Measurements from ENCODE around the gene SHC3. TPM values are rescaled to one million over a fixed set of nuclear protein-coding genes. Genes with fewer than 3 reads are reported as not detected.

The SHC3 gene
- total and polyA plus RNA-seq, 2 donors (not counting 1 experiment from before 2014, with no cell fraction given) = 1.7 to 16.2 TPM

DNA sequence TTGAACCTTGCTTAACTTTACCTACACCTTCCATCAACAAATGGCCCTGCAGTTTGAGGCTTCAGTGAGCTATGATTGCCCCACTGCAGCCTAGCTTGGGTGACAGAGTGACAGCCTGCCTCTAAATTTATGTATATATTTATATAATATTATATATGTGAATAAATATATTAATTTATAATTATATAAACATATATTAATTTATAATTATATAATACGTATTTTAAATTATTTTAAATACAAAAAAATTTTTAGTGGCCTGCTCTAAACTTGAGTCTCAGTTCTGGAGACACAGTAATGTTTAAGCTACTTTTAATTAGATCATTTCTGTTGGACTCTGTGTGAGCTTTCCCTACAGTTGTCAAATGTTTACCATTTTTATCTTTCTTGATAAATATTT, 9.3 kb upstream of the SHC3 start:
- Histone ChIP-seq H3K27me3 (ENCODE audit: control insufficient read depth, insufficient read depth, low read length) (no peaks in the 10 kb centered on the region), H3K27ac (ENCODE audit: insufficient read depth, low read length) (no peak overlapping the region), H3K4me1 (ENCODE audit: control insufficient read depth, extremely low read depth, insufficient read depth, low read length) (no peaks in the 10 kb centered on the region), H3K9ac (ENCODE audit: insufficient read depth, low read length) (no peak overlapping the region), H3K4me2 (ENCODE audit: extremely low read depth, insufficient read depth, low read length) (no peak overlapping the region), H4K20me1 (ENCODE audit: control insufficient read depth, extremely low read depth, insufficient read depth, low read length) (no peaks in the 10 kb centered on the region), H3K9me3 (ENCODE audit: control insufficient read depth, insufficient read depth, low read depth, low read length) (no peaks in the 10 kb centered on the region), H2AFZ (ENCODE audit: low read length) (no peak overlapping the region), H3K36me3 (ENCODE audit: control insufficient read depth, insufficient read depth, low read length) (no peaks in the 10 kb centered on the region), H3K4me3 (replicated peaks in 1 of 4; ENCODE audit: control extremely low read depth in 1 of 4, insufficient read depth in 1 of 4, low read depth in 3 of 4, low read length in 4 of 4) (no peak overlapping the region), H3K79me2 (ENCODE audit: control insufficient read depth, insufficient read depth, low read length) (no peaks in the 10 kb centered on the region)
- no peak for DNase-seq (ENCODE audit: low read depth in 2 of 2)
- TF ChIP-seq, protein P1, sequence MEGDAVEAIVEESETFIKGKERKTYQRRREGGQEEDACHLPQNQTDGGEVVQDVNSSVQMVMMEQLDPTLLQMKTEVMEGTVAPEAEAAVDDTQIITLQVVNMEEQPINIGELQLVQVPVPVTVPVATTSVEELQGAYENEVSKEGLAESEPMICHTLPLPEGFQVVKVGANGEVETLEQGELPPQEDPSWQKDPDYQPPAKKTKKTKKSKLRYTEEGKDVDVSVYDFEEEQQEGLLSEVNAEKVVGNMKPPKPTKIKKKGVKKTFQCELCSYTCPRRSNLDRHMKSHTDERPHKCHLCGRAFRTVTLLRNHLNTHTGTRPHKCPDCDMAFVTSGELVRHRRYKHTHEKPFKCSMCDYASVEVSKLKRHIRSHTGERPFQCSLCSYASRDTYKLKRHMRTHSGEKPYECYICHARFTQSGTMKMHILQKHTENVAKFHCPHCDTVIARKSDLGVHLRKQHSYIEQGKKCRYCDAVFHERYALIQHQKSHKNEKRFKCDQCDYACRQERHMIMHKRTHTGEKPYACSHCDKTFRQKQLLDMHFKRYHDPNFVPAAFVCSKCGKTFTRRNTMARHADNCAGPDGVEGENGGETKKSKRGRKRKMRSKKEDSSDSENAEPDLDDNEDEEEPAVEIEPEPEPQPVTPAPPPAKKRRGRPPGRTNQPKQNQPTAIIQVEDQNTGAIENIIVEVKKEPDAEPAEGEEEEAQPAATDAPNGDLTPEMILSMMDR (conservative IDR thresholded peaks at IDR 0.05 in 1 of 2, IDR thresholded peaks at IDR 0.05 in 1 of 2; ENCODE audit: low read depth in 1 of 2, low read length in 2 of 2) = no peak
- no peak for TF ChIP-seq EZH2 (IDR thresholded peaks at IDR 0.05; ENCODE audit: low read length, missing control alignments)

DNA sequence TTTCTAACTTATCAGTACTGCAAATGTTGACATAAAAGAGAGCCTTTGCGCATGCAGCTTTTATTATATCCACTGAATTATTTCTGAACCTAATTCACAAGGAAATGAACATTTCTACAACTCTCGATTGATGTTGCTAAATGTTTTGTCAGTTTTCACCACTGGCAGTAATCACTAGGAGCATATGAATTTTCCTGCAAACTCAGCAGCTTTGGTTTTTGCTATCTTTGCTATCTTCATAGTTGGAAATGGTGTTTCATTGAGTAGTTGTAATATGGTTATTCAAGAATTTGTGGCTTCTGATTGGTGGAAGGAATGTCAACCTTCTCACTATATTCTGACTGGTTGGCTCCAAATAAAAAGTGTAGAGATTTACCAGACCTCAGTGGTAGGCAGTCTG, 8.9 kb upstream of the SHC3 start:
- H3K4me2 ChIP-seq (ENCODE audit: extremely low read depth, insufficient read depth, low read length) = no peak overlapping the region
- H3K27ac ChIP-seq (ENCODE audit: insufficient read depth, low read length) = no peak overlapping the region
- no peak overlapping the region for H3K4me3 ChIP-seq (replicated peaks in 1 of 4; ENCODE audit: control extremely low read depth in 1 of 4, insufficient read depth in 1 of 4, low read depth in 3 of 4, low read length in 4 of 4)
- no peaks in the 10 kb centered on the region for H3K27me3 ChIP-seq (ENCODE audit: control insufficient read depth, insufficient read depth, low read length)
- H3K9ac ChIP-seq (ENCODE audit: insufficient read depth, low read length) = no peak overlapping the region
- H3K4me1 ChIP-seq (ENCODE audit: control insufficient read depth, extremely low read depth, insufficient read depth, low read length) = no peaks in the 10 kb centered on the region
- no peaks in the 10 kb centered on the region for H3K36me3 ChIP-seq (ENCODE audit: control insufficient read depth, insufficient read depth, low read length)
- DNase-seq (ENCODE audit: low read depth in 2 of 2) = no peak
- H4K20me1 ChIP-seq (ENCODE audit: control insufficient read depth, extremely low read depth, insufficient read depth, low read length) = no peaks in the 10 kb centered on the region
- no peaks in the 10 kb centered on the region for H3K9me3 ChIP-seq (ENCODE audit: control insufficient read depth, insufficient read depth, low read depth, low read length)
- H2AFZ ChIP-seq (ENCODE audit: low read length) = no peak overlapping the region
- no peaks in the 10 kb centered on the region for H3K79me2 ChIP-seq (ENCODE audit: control insufficient read depth, insufficient read depth, low read length)
- TF ChIP-seq, protein P1 (conservative IDR thresholded peaks at IDR 0.05 in 1 of 2, IDR thresholded peaks at IDR 0.05 in 1 of 2; ENCODE audit: low read depth in 1 of 2, low read length in 2 of 2) = no peak
- no peak for TF ChIP-seq EZH2 (IDR thresholded peaks at IDR 0.05; ENCODE audit: low read length, missing control alignments)

DNA sequence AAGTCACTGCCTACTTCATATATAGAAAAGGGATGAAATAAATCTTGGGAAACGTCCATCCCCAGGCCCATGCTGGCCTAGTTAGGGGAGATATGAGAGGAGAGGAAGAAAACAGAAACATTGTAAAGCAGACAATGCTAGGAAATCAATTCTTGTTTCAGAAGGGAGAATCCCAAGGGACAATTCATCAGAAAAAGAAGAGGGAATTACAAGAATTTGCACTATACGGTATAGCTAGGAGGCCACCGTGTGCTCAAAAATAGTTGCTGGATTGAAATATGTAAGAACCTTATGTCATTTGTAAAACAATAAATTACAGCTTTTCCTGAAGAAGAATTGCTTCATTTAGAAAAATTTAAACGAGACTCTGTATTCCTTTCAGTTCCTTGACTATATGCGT, 8.3 kb upstream of the SHC3 start:
- Histone ChIP-seq H3K79me2 (ENCODE audit: control insufficient read depth, insufficient read depth, low read length) (no peaks in the 10 kb centered on the region), H3K27ac (ENCODE audit: insufficient read depth, low read length) (no peak overlapping the region), H3K9ac (ENCODE audit: insufficient read depth, low read length) (no peak overlapping the region), H3K4me3 (replicated peaks in 1 of 4; ENCODE audit: control extremely low read depth in 1 of 4, insufficient read depth in 1 of 4, low read depth in 3 of 4, low read length in 4 of 4) (no peak overlapping the region), H3K4me1 (ENCODE audit: control insufficient read depth, extremely low read depth, insufficient read depth, low read length) (no peaks in the 10 kb centered on the region), H3K36me3 (ENCODE audit: control insufficient read depth, insufficient read depth, low read length) (no peaks in the 10 kb centered on the region), H2AFZ (ENCODE audit: low read length) (no peak overlapping the region), H3K4me2 (ENCODE audit: extremely low read depth, insufficient read depth, low read length) (no peak overlapping the region), H4K20me1 (ENCODE audit: control insufficient read depth, extremely low read depth, insufficient read depth, low read length) (no peaks in the 10 kb centered on the region), H3K27me3 (ENCODE audit: control insufficient read depth, insufficient read depth, low read length) (no peaks in the 10 kb centered on the region), H3K9me3 (ENCODE audit: control insufficient read depth, insufficient read depth, low read depth, low read length) (no peaks in the 10 kb centered on the region)
- no peak for DNase-seq (ENCODE audit: low read depth in 2 of 2)
- TF ChIP-seq, protein P1 (conservative IDR thresholded peaks at IDR 0.05 in 1 of 2, IDR thresholded peaks at IDR 0.05 in 1 of 2; ENCODE audit: low read depth in 1 of 2, low read length in 2 of 2) = no peak
- TF ChIP-seq EZH2 (IDR thresholded peaks at IDR 0.05; ENCODE audit: low read length, missing control alignments) = no peak
